T-helper 22 cell (primary cell): ENCODE data around the gene CLRN3.
A peak's percentile ranks its signal among the peaks of the same experiment; 100 is the strongest.

Source experiments
- DNase-seq: peaks from one replicate; pipeline ENCODE4 v3.0.0-alpha.2; 2020; ENCODE audit warnings: low read depth

CLRN3 gene

GRCh38 chr10:127919418-127920271, 26.9 kb upstream of the CLRN3 start:
- no peak for DNase-seq

- DNase-seq: no peak
These were observed 25.8 kb upstream of the CLRN3 start for GRCh38 chr10:127918572-127918971.

GRCh38 chr10:127916826-127917225, 24.1 kb upstream of the CLRN3 start:
- DNase-seq: no peak

- no peak for DNase-seq
These were observed 22.6 kb upstream of the CLRN3 start for GRCh38 chr10:127915324-127915723.

- no peak for DNase-seq
These were observed 20.6 kb upstream of the CLRN3 start for GRCh38 chr10:127913368-127913759.

GRCh38 chr10:127912607-127913367, 20.0 kb upstream of the CLRN3 start:
- no peak for DNase-seq

GRCh38 chr10:127911867-127912257, 19.1 kb upstream of the CLRN3 start:
- DNase-seq: no peak

GRCh38 chr10:127911218-127911866, 18.6 kb upstream of the CLRN3 start:
- DNase-seq: no peak

- no peak for DNase-seq
These were observed 17.7 kb upstream of the CLRN3 start for GRCh38 chr10:127910464-127910770.

GRCh38 chr10:127909716-127910463, 17.1 kb upstream of the CLRN3 start:
- no peak for DNase-seq

GRCh38 chr10:127908959-127909267, 16.2 kb upstream of the CLRN3 start:
- DNase-seq: no peak

- DNase-seq: no peak
These were observed 15.6 kb upstream of the CLRN3 start for GRCh38 chr10:127908106-127908958.

GRCh38 chr10:127907411-127908105, 14.8 kb upstream of the CLRN3 start:
- DNase-seq: no peak

- peak; percentile 9 for DNase-seq
These were observed 14.0 kb upstream of the CLRN3 start, which contains the start of gene PTPRE for GRCh38 chr10:127906548-127907377. PTPRE (plus strand) TSS chr10:127907103; CDS start chr10:128040882, 133,779 bp downstream.

- DNase-seq: no peak
These were observed 13.1 kb upstream of the CLRN3 start for GRCh38 chr10:127905848-127906261.

- no peak for DNase-seq
These were observed 12.5 kb upstream of the CLRN3 start for GRCh38 chr10:127905001-127905847.

GRCh38 chr10:127904311-127905000, 11.7 kb upstream of the CLRN3 start:
- DNase-seq: no peak

- no peak for DNase-seq
These were observed 11.0 kb upstream of the CLRN3 start for GRCh38 chr10:127903789-127904188.
